GM12801 (cell line): ENCODE data around the gene AGBL1.

Source experiments
- TF ChIP-seq, protein P1 (sequence below): IDR thresholded peaks from one replicate; pipeline ENCODE4 v1.5.1; 2011; ENCODE audit warnings: control low read depth; ENCODE audit not compliant: insufficient read length; ENCODE audit errors: extremely low read depth

The AGBL1 gene

DNA sequence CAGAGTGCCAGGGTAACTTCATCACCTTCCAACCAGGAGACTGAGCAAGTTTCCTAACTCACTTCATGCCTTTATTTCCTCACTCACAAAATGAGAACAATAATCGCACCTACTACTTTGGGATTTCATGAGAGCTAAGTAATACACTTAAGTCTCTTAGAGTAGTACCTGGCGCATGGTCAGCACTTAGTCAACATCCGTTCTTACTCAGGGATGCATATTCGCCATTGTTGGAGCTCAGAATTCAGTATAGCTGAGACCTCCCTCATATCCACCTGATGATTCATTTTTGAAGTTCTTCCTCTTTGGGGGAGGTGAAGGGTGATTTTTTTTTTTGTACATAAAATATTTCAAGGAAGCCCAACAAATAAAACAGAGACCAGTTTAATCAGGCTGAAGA, 188.2 kb downstream of the AGBL1 start:
- TF ChIP-seq, protein P1, sequence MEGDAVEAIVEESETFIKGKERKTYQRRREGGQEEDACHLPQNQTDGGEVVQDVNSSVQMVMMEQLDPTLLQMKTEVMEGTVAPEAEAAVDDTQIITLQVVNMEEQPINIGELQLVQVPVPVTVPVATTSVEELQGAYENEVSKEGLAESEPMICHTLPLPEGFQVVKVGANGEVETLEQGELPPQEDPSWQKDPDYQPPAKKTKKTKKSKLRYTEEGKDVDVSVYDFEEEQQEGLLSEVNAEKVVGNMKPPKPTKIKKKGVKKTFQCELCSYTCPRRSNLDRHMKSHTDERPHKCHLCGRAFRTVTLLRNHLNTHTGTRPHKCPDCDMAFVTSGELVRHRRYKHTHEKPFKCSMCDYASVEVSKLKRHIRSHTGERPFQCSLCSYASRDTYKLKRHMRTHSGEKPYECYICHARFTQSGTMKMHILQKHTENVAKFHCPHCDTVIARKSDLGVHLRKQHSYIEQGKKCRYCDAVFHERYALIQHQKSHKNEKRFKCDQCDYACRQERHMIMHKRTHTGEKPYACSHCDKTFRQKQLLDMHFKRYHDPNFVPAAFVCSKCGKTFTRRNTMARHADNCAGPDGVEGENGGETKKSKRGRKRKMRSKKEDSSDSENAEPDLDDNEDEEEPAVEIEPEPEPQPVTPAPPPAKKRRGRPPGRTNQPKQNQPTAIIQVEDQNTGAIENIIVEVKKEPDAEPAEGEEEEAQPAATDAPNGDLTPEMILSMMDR = no peak

DNA sequence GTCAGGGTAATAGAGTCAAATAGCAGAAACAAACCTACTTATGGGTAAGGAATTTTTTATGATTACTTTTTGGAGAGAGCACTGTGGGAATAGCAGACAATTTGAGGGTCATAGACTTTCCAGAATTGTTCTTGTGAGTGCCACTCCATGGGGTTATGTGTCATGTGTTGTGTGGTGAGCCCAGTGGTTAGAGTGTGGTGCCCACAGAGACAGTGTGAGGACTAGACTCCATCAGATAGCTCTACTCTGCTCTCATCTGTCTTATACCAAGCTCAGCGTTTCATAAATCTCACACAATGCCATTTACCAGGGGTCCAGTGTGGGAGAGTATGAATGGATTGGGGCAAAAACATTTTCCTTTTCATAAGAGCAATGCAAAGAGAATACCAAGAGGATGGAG, 188.9 kb downstream of the AGBL1 start:
- TF ChIP-seq, protein P1 = no peak

DNA sequence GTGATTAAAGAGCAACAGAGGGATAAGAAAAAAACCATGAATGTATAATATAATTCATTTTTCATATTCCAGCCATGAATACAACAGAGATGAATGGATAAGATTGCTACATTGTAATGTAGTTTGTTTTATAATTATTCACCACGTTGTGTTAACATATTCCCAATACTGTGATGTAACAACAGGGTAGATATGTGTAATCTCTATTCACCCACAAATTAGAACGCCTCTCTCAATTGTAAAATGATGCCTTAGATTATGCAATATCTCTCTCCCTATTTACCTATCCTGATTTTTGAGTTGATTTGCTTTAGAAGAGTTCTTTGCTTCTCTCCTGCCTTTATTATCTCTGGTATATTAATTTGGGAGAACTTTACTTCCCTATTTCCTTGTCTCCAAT, 193.6 kb downstream of the AGBL1 start:
- TF ChIP-seq, protein P1 = no peak

DNA sequence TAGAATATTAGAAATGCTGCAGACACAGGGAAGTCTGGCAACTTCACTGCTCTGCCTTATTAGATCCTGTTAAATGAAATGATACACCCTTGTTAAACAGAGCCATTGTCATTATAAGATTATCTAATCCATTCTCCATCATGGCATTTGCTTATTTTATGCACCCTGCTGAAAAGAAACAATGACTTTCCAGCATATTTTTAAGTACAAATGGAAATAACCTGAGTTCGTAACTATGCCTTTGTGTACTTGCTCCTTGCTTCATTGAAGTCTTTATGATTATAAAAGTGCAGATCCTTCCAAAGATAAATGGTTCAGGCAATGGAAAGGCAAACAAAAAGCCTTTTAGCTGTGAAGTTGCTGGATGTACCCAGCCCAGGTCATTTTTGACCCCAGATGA, 195.7 kb downstream of the AGBL1 start:
- TF ChIP-seq, protein P1 = no peak

DNA sequence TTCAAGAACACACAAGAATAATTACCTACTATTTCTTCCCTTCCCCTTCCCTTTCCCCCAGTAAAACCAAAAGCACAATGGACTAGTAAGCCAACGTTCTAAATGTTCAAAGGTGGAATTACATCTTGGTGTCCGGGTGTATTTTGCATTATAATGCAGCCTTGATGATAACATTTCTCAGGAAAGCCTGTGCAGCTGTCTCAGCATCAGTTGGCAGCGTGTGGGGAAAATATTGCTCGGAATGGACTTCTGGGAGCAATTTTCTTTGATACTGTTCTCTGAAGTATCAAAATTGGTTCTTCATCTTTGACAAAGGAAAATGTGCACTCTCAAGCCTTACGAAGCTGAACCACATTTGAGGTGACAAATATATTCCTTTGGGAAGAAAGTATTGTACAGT, 198.9 kb downstream of the AGBL1 start:
- TF ChIP-seq, protein P1 = no peak

DNA sequence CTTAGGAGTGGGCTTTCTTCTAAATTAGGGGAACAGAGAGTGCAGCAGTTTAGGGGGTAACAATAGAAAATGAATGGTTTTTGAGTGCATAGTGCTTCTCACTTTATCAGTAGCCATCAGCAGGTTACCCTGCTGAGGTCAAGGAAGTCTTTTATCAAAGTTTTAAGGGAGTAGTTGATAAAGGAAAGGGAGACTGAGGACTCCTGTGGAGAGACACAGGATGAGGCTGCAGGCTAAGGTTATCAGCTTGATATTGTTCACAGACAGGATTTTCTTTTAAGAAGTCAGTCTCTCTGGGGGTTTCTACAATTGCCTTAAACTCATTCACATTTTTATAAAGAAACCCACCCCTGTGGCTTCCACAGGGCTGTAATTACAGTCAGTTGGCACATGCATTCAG, 205.0 kb downstream of the AGBL1 start:
- TF ChIP-seq, protein P1 = no peak

DNA sequence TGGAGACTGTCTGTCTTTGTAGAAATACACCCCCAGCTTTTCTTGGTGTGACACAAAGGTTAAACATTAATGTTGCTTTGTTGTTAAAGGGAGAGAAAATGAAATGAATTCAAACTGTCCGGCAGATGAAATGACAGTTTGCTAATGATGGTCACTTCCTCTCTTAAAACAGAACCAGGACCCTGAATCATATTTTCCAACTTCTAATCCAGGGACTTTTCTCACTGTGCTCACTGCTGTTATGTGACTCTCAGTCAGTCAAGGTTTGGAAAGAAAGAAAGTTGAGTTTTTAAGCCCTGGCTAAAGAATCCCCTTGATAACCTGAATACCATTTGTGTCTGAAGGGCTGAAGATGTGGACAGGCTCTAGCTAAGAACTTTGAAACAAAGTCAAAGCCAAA, 215.8 kb downstream of the AGBL1 start:
- TF ChIP-seq, protein P1 = no peak

DNA sequence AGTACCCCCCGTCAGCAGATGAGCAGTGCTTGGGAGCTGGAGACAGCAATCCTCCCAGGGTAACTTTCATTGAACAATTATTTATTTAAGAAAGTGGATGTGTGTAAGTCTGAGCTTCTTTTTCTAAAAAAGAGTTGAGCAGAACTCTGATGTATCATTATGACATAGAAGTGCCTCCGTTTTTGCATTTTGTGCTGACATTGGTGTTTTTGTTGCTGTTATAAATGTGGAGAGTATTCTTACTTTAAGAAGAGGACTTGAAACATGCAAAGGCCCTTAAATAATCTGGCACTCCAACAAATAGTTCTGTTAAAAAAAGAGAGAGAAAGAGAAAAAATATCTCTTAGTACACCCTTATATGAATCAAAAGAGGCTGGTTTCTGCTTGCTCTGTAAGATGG, 217.1 kb downstream of the AGBL1 start:
- TF ChIP-seq, protein P1 = no peak
